Ishikawa (cell line): ENCODE data around the gene DMRTB1.

Experiments
- CEBPB ChIP-seq: IDR thresholded peaks from 2 replicates; pipeline ENCODE4 v1.6.1; 2012
- CREB1 ChIP-seq: IDR thresholded peaks from 2 replicates; pipeline ENCODE4 v1.6.1; 2012; ENCODE audit warnings: low read depth
- EP300 ChIP-seq: IDR thresholded peaks from 2 replicates; pipeline ENCODE4 v1.6.1; 2012; ENCODE audit warnings: borderline replicate concordance
- FOXM1 ChIP-seq: IDR thresholded peaks from 2 replicates; pipeline ENCODE4 v1.6.1; 2012; ENCODE audit warnings: low read depth, borderline replicate concordance
- RAD21 ChIP-seq: IDR thresholded peaks from 2 replicates; pipeline ENCODE4 v1.6.1; 2012; ENCODE audit warnings: low read depth
- TAF1 ChIP-seq: IDR thresholded peaks from 2 replicates; pipeline ENCODE4 v1.6.1; 2012; ENCODE audit warnings: low read depth, mild to moderate bottlenecking
- TEAD4 ChIP-seq: IDR thresholded peaks from 2 replicates; pipeline ENCODE4 v1.6.1; 2012
- USF1 ChIP-seq: IDR thresholded peaks from 2 replicates; pipeline ENCODE4 v1.6.1; 2012
- TF ChIP-seq, protein P1 (sequence below): IDR thresholded peaks from 2 replicates; pipeline ENCODE4 v1.6.1; 2012; ENCODE audit warnings: low read depth, mild to moderate bottlenecking

DNA sequence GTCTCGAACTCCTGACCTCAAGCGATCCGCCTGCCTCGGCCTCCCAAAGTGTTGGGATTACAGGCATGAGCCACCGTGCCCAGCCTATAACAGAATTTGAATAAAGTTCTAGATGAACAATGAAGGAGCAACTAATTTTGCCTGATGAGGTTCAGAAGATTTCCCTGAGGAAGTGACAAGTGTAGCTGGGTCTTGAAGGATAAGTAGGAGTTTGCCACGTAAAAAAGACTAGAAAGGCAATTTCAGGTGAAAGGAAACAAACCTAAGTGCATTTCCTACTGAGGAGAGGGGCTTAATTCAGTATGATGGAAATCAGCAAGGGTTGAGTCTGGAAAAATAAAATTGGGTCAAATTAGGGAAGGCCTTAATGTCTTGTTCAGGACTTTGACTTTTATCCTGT is 18.6 kb upstream of the DMRTB1 start:
- TF ChIP-seq, protein P1, sequence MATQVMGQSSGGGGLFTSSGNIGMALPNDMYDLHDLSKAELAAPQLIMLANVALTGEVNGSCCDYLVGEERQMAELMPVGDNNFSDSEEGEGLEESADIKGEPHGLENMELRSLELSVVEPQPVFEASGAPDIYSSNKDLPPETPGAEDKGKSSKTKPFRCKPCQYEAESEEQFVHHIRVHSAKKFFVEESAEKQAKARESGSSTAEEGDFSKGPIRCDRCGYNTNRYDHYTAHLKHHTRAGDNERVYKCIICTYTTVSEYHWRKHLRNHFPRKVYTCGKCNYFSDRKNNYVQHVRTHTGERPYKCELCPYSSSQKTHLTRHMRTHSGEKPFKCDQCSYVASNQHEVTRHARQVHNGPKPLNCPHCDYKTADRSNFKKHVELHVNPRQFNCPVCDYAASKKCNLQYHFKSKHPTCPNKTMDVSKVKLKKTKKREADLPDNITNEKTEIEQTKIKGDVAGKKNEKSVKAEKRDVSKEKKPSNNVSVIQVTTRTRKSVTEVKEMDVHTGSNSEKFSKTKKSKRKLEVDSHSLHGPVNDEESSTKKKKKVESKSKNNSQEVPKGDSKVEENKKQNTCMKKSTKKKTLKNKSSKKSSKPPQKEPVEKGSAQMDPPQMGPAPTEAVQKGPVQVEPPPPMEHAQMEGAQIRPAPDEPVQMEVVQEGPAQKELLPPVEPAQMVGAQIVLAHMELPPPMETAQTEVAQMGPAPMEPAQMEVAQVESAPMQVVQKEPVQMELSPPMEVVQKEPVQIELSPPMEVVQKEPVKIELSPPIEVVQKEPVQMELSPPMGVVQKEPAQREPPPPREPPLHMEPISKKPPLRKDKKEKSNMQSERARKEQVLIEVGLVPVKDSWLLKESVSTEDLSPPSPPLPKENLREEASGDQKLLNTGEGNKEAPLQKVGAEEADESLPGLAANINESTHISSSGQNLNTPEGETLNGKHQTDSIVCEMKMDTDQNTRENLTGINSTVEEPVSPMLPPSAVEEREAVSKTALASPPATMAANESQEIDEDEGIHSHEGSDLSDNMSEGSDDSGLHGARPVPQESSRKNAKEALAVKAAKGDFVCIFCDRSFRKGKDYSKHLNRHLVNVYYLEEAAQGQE: no peak
- TF ChIP-seq CREB1: no peak
- no peak for TF ChIP-seq EP300
- no peak for TF ChIP-seq CEBPB
- TF ChIP-seq RAD21: no peak
- no peak for TF ChIP-seq TEAD4
- no peak for TF ChIP-seq USF1
- TF ChIP-seq TAF1: no peak
- no peak for TF ChIP-seq FOXM1
